Psoas muscle (tissue), 8 donors: Measurements from ENCODE around the gene RYR1. TPM values are rescaled to one million over a fixed set of nuclear protein-coding genes. Genes with fewer than 3 reads are reported as not detected.

Source experiments
- ATAC-seq, 4 donors: fragments of 200-7000 bp; cut with Tn5 transposase; one replicate each; pipeline ENCODE4 v1.9.1; 2020; ENCODE audit warnings: moderate library complexity in 3 of 4, mild to moderate bottlenecking in 2 of 4
- DNase-seq, 2 donors: peaks; one replicate each; pipeline ENCODE4 v3.0.0-alpha.2; 2020
- H3K27ac ChIP-seq: fragments of 200-600 bp; one replicate; pipeline ENCODE4 v1.8.0; 2022
- H3K27me3 ChIP-seq, 3 donors: fragments of 200-600 bp in 1 of 3; one replicate each; pipeline versions ENCODE4 v1.6.1 to v1.8.0; 2013 to 2022; ENCODE audit warnings: low read length in 2 of 3, mild to moderate bottlenecking in 2 of 3, moderate library complexity in 1 of 3; ENCODE audit not compliant: insufficient read depth in 3 of 3
- H3K36me3 ChIP-seq, 2 donors: fragments of 200-600 bp in 1 of 2; one replicate each; pipeline versions ENCODE4 v1.6.1 to v1.8.0; 2013 to 2022; ENCODE audit warnings: low read depth in 1 of 2, mild to moderate bottlenecking in 1 of 2, moderate library complexity in 1 of 2; ENCODE audit not compliant: insufficient read depth in 1 of 2
- H3K4me1 ChIP-seq: fragments of 200-600 bp; one replicate; pipeline ENCODE4 v1.8.0; 2022
- H3K4me3 ChIP-seq: fragments of 200-600 bp; one replicate; pipeline ENCODE4 v1.8.0; 2022; ENCODE audit warnings: mild to moderate bottlenecking
- H3K9me3 ChIP-seq: fragments of 200-600 bp; one replicate; pipeline ENCODE4 v1.8.0; 2022
- WGBS, 3 donors: extraction: QIAGEN DNeasy Blood & Tissue Kit; methylation state at CpG; one replicate each; pipeline versions ENCODE4 v1.1.6 to v1.1.7; 2013; 5-methylcytosine and 5-hydroxymethylcytosine counted together
- intact Hi-C, 2 donors: fragments of 100-400 bp; cut with DNase I; formaldehyde crosslinking; loops; one replicate each; pipeline versions ENCODE4 v1.11.0 to v1.14.2; 2022
- polyA plus RNA-seq, 3 donors: library from polyadenylated mRNA; stranded (reverse); fragments of 200-250 nt; gene quantifications; one replicate each; pipeline ENCODE4 v1.2.3, GENCODE V29; 2013
- total RNA-seq, 4 donors: library from RNA; stranded (reverse); fragmentation: NEBNext Ultra II Directional in 2 of 4; extraction: Animal tissue kit (Norgen Biotek cat#: 25700) in 2 of 4; gene quantifications; one replicate each; pipeline versions ENCODE4 v1.2.1 to v1.2.4, GENCODE V29; 2021 to 2023
- TF ChIP-seq, protein P1 (sequence below): fragments of 200-600 bp; IDR thresholded peaks from one replicate; pipeline ENCODE4 v1.8.0; 2022; ENCODE audit warnings: antibody characterized with exemption
- donor health status: healthy with polysubstance abuse.
- donor health status: DM: no; HTN: no; CAD: no; lungs with moderate emphysema.
- donor health status: Bipolar disorder and iron deficiency.
- donor health status: healthy.
- donor health status: DM: yes; HTN: yes; CAD: no.
- donor health status: DM: no; HTN: no; CAD: no.
- donor health status: DM: no; HTN: no; CAD: no.
- donor health status: DM: yes; HTN: yes; CAD: no.

RYR1 gene
- total and polyA plus RNA-seq, 7 donors: 56.0 to 1,211 (median 572) TPM

GRCh38 chr19:38634757-38635482, 201.4 kb downstream of the RYR1 start:
- Histone ChIP-seq H3K27me3 (no peaks in the 10 kb centered on the region), H3K4me1 (peaks cover 8% of the 10 kb centered on the region), H3K4me3 (no peak overlapping the region), H3K27ac (peak overlapping the region; percentile 72), H3K36me3 (peaks cover 4 to 71% of the 10 kb centered on the region in 2 donors), H3K9me3 (no peaks in the 10 kb centered on the region)
- intact Hi-C loops: loop anchor here in 1 of 2 donors (5.0 kb wide), 1 partner anchor 233 kb away; the partner anchor contains the start of gene FAM98C
- DNase-seq: peak; percentile 79 to 87
- TF ChIP-seq, protein P1, sequence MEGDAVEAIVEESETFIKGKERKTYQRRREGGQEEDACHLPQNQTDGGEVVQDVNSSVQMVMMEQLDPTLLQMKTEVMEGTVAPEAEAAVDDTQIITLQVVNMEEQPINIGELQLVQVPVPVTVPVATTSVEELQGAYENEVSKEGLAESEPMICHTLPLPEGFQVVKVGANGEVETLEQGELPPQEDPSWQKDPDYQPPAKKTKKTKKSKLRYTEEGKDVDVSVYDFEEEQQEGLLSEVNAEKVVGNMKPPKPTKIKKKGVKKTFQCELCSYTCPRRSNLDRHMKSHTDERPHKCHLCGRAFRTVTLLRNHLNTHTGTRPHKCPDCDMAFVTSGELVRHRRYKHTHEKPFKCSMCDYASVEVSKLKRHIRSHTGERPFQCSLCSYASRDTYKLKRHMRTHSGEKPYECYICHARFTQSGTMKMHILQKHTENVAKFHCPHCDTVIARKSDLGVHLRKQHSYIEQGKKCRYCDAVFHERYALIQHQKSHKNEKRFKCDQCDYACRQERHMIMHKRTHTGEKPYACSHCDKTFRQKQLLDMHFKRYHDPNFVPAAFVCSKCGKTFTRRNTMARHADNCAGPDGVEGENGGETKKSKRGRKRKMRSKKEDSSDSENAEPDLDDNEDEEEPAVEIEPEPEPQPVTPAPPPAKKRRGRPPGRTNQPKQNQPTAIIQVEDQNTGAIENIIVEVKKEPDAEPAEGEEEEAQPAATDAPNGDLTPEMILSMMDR: peak; percentile 92
- ATAC-seq: peak; percentile 66 to 77 (median 70)
- WGBS, 3 donors: 63 to 66% (median 65%) methylated on average over 17 of the region's 17 CpGs

GRCh38 chr19:38635483-38636399, 202.2 kb downstream of the RYR1 start:
- Histone ChIP-seq H3K27me3 (no peaks in the 10 kb centered on the region), H3K36me3 (peaks cover 4 to 63% of the 10 kb centered on the region in 2 donors), H3K4me3 (no peak overlapping the region), H3K9me3 (no peaks in the 10 kb centered on the region), H3K27ac (peak overlapping the region; percentile 72), H3K4me1 (peaks cover 8% of the 10 kb centered on the region)
- intact Hi-C loops: loop anchor here in 1 of 2 donors (5.0 kb wide), 1 partner anchor 233 kb away; the partner anchor contains the start of gene FAM98C
- TF ChIP-seq, protein P1: no peak
- 87% methylated on average over 17 of the region's 17 CpGs for WGBS, 3 donors
- ATAC-seq (no peak), DNase-seq (no peak)

Other genes starting within 250 kb of the RYR1 start
- not detected for gene DPF1, start 209.5 kb upstream of the RYR1 start, total RNA-seq
- under 1 TPM; 0.07 to 0.17 (median 0.16) TPM for gene DPF1, start 209.5 kb upstream of the RYR1 start, polyA plus RNA-seq
- 10 to 100 TPM in 3 of 4 donors, 1 to 10 TPM in 1; 9.2 to 17.0 (median 11.3) TPM for gene PPP1R14A, start 177.3 kb upstream of the RYR1 start, total RNA-seq
- gene PPP1R14A, start 177.3 kb upstream of the RYR1 start, polyA plus RNA-seq: 10 to 100 TPM in 2 of 3 donors, 1 to 10 TPM in 1; 9.9 to 18.7 (median 12.1) TPM
- gene SPINT2, start 169.1 kb upstream of the RYR1 start, total RNA-seq: 1 to 10 TPM in 2 of 4 donors, under 1 TPM in 2; 0.95 to 2.2 (median 1.2) TPM
- gene SPINT2, start 169.1 kb upstream of the RYR1 start, polyA plus RNA-seq: 1 to 10 TPM in 1 of 3 donors, under 1 TPM in 2; 0.49 to 1.1 (median 0.59) TPM
- gene C19orf33, start 129.4 kb upstream of the RYR1 start, total RNA-seq: 1 to 10 TPM in 2 of 4 donors, not detected in 2; 3.4 to 3.7 TPM
- 1 to 10 TPM; 3.7 to 7.1 (median 6.5) TPM for gene C19orf33, start 129.4 kb upstream of the RYR1 start, polyA plus RNA-seq
- gene YIF1B, start 117.7 kb upstream of the RYR1 start, total RNA-seq: 10 to 100 TPM; 20.1 to 27.2 (median 21.6) TPM
- gene YIF1B, start 117.7 kb upstream of the RYR1 start, polyA plus RNA-seq: 10 to 100 TPM; 38.8 to 57.7 (median 42.7) TPM
- gene KCNK6, start 113.8 kb upstream of the RYR1 start, total RNA-seq: under 1 TPM; 0.54 to 0.69 (median 0.64) TPM
- gene KCNK6, start 113.8 kb upstream of the RYR1 start, polyA plus RNA-seq: under 1 TPM; 0.21 to 0.42 (median 0.39) TPM
- 1 to 10 TPM in 3 of 4 donors, under 1 TPM in 1; 0.81 to 2.1 (median 1.6) TPM for gene CATSPERG, start 97.9 kb upstream of the RYR1 start, total RNA-seq
- gene CATSPERG, start 97.9 kb upstream of the RYR1 start, polyA plus RNA-seq: 1 to 10 TPM in 2 of 3 donors, under 1 TPM in 1; 0.75 to 2.6 (median 1.5) TPM
- gene PSMD8, start 59.1 kb upstream of the RYR1 start, total RNA-seq: 100 to 1,000 TPM; 348 to 889 (median 587) TPM
- gene PSMD8, start 59.1 kb upstream of the RYR1 start, polyA plus RNA-seq: 1,000 to 10,000 TPM in 1 of 3 donors, 100 to 1,000 TPM in 2; 719 to 1,414 (median 791) TPM
- gene GGN, start 45.7 kb upstream of the RYR1 start, total RNA-seq: under 1 TPM in 2 of 4 donors, not detected in 2; 0.18 to 0.34 TPM
- gene GGN, start 45.7 kb upstream of the RYR1 start, polyA plus RNA-seq: under 1 TPM in 2 of 3 donors, not detected in 1; 0.04 to 0.21 TPM
- 1 to 10 TPM in 3 of 4 donors, under 1 TPM in 1; 0.69 to 2.1 (median 1.5) TPM for gene SPRED3, start 45.0 kb upstream of the RYR1 start, total RNA-seq
- gene SPRED3, start 45.0 kb upstream of the RYR1 start, polyA plus RNA-seq: 1 to 10 TPM in 1 of 3 donors, under 1 TPM in 2; 0.01 to 1.0 (median 0.10) TPM
- gene FAM98C, start 30.6 kb upstream of the RYR1 start, total RNA-seq: 1 to 10 TPM; 1.1 to 4.5 (median 1.4) TPM
- 1 to 10 TPM; 1.4 to 6.6 (median 1.8) TPM for gene FAM98C, start 30.6 kb upstream of the RYR1 start, polyA plus RNA-seq
- gene RASGRP4, start 7.5 kb upstream of the RYR1 start, total RNA-seq: 1 to 10 TPM in 1 of 4 donors, under 1 TPM in 3; 0.44 to 2.0 (median 0.80) TPM
- gene RASGRP4, start 7.5 kb upstream of the RYR1 start, polyA plus RNA-seq: under 1 TPM; 0.17 to 0.31 (median 0.25) TPM
- gene MAP4K1, start 184.3 kb downstream of the RYR1 start, total RNA-seq: 1 to 10 TPM in 3 of 4 donors, under 1 TPM in 1; 0.67 to 1.4 (median 1.2) TPM
- under 1 TPM; 0.36 to 0.68 (median 0.64) TPM for gene MAP4K1, start 184.3 kb downstream of the RYR1 start, polyA plus RNA-seq
- 100 to 1,000 TPM; 367 to 549 (median 436) TPM for gene EIF3K, start 185.5 kb downstream of the RYR1 start, total RNA-seq
- 100 to 1,000 TPM; 422 to 984 (median 637) TPM for gene EIF3K, start 185.5 kb downstream of the RYR1 start, polyA plus RNA-seq
- 100 to 1,000 TPM in 1 of 4 donors, 10 to 100 TPM in 3; 79.9 to 127 (median 89.2) TPM for gene ACTN4, start 214.0 kb downstream of the RYR1 start, total RNA-seq
- gene ACTN4, start 214.0 kb downstream of the RYR1 start, polyA plus RNA-seq: 10 to 100 TPM; 38.3 to 45.2 (median 43.0) TPM